Measurements from ENCODE around the gene ARFGAP2.

ARFGAP2 gene

DNA sequence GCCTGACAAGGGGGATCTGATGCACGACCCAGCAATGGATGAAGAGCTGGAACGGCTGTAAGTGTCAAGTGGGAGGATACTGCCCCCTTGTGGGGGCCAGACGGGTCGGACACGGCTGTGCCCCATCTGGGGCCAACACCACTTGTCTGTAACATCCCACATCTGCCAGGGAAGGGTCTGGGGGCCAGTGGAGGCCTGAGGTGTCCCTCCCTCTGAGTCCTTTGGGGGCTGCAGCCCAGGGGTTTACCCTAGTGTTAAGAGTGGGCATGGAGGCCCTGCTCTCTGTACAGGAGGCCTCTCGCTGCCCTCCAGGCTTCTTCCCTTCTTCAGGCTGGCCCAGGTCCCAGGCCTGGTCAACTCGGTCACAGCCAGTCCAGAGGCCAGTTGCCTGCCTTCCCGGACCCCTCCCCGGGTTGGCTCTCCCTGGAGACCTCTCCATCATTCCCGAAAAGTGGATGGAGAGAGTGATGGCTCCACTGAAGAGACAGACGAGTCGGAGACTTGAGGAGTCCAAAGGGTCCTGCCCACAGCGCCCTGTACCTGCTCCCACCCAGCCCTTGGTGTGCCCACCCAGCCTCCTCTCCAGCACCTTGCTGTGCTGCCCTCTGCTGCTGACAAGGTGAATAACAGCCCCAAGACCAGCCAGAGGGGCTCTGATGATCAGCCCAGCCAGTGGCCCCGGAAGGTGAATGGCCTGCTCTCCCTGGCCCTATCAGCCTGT, 15.4 kb downstream of the ARFGAP2 start:
- TF ChIP-seq, protein P1, sequence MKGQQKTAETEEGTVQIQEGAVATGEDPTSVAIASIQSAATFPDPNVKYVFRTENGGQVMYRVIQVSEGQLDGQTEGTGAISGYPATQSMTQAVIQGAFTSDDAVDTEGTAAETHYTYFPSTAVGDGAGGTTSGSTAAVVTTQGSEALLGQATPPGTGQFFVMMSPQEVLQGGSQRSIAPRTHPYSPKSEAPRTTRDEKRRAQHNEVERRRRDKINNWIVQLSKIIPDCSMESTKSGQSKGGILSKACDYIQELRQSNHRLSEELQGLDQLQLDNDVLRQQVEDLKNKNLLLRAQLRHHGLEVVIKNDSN (IDR thresholded peaks at IDR 0.05) = no peak
- TF ChIP-seq TAF1 (IDR thresholded peaks at IDR 0.05; ENCODE audit: low read depth) (no peak), FOXM1 (IDR thresholded peaks at IDR 0.05; ENCODE audit: borderline replicate concordance, low read depth) (no peak), NFIC (IDR thresholded peaks at IDR 0.05) (no peak), YY1 (IDR thresholded peaks at IDR 0.05; ENCODE audit: low read depth) (no peak), RAD21 (IDR thresholded peaks at IDR 0.05; ENCODE audit: low read depth) (peak; percentile 58), TCF12 (IDR thresholded peaks at IDR 0.05; ENCODE audit: low read depth) (no peak), ZBTB7A (IDR thresholded peaks at IDR 0.05; ENCODE audit: low read depth) (peak; percentile 28; the same call in 1 of the 2 replicates)
- TF ChIP-seq, protein P2, sequence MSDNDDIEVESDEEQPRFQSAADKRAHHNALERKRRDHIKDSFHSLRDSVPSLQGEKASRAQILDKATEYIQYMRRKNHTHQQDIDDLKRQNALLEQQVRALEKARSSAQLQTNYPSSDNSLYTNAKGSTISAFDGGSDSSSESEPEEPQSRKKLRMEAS (IDR thresholded peaks at IDR 0.05) = no peak
- TF ChIP-seq, protein P3, sequence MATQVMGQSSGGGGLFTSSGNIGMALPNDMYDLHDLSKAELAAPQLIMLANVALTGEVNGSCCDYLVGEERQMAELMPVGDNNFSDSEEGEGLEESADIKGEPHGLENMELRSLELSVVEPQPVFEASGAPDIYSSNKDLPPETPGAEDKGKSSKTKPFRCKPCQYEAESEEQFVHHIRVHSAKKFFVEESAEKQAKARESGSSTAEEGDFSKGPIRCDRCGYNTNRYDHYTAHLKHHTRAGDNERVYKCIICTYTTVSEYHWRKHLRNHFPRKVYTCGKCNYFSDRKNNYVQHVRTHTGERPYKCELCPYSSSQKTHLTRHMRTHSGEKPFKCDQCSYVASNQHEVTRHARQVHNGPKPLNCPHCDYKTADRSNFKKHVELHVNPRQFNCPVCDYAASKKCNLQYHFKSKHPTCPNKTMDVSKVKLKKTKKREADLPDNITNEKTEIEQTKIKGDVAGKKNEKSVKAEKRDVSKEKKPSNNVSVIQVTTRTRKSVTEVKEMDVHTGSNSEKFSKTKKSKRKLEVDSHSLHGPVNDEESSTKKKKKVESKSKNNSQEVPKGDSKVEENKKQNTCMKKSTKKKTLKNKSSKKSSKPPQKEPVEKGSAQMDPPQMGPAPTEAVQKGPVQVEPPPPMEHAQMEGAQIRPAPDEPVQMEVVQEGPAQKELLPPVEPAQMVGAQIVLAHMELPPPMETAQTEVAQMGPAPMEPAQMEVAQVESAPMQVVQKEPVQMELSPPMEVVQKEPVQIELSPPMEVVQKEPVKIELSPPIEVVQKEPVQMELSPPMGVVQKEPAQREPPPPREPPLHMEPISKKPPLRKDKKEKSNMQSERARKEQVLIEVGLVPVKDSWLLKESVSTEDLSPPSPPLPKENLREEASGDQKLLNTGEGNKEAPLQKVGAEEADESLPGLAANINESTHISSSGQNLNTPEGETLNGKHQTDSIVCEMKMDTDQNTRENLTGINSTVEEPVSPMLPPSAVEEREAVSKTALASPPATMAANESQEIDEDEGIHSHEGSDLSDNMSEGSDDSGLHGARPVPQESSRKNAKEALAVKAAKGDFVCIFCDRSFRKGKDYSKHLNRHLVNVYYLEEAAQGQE (IDR thresholded peaks at IDR 0.05; ENCODE audit: low read depth) = no peak

DNA sequence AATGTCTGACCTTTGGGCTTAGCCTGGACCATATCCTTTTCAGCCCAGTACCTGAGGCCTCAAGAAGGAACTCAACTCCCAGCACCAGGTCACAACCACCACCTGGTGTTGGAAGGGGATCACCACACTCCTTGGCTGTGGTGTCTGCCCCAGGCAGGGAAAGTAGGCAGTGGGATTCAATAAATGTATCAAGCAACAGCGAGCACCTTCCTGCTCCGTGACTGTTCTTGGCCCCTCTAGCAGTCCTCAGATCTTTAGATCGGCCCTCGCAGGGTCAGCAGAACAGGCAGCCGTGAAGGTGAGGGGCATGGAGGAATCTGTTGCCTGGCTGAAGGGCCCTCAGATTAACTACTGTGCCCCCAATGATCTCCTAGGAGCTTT, 15.9 kb downstream of the ARFGAP2 start:
- TF ChIP-seq EGR1 (IDR thresholded peaks at IDR 0.05) (no peak), CEBPB (IDR thresholded peaks at IDR 0.05) (no peak), TEAD4 (IDR thresholded peaks at IDR 0.05) (no peak), ZBTB7A (IDR thresholded peaks at IDR 0.05; ENCODE audit: low read depth) (no peak), TAF1 (IDR thresholded peaks at IDR 0.05; ENCODE audit: low read depth) (no peak), RAD21 (IDR thresholded peaks at IDR 0.05; ENCODE audit: low read depth) (no peak), NFIC (IDR thresholded peaks at IDR 0.05) (no peak), TCF12 (IDR thresholded peaks at IDR 0.05; ENCODE audit: low read depth) (no peak), YY1 (IDR thresholded peaks at IDR 0.05; ENCODE audit: low read depth) (no peak), FOXM1 (IDR thresholded peaks at IDR 0.05; ENCODE audit: borderline replicate concordance, low read depth) (no peak), EP300 (IDR thresholded peaks at IDR 0.05; ENCODE audit: borderline replicate concordance) (no peak), CREB1 (IDR thresholded peaks at IDR 0.05; ENCODE audit: low read depth) (no peak)
- TF ChIP-seq, protein P2 (IDR thresholded peaks at IDR 0.05) = no peak
- TF ChIP-seq, protein P3 (IDR thresholded peaks at IDR 0.05; ENCODE audit: low read depth) = no peak
- TF ChIP-seq, protein P1 (IDR thresholded peaks at IDR 0.05) = no peak

DNA sequence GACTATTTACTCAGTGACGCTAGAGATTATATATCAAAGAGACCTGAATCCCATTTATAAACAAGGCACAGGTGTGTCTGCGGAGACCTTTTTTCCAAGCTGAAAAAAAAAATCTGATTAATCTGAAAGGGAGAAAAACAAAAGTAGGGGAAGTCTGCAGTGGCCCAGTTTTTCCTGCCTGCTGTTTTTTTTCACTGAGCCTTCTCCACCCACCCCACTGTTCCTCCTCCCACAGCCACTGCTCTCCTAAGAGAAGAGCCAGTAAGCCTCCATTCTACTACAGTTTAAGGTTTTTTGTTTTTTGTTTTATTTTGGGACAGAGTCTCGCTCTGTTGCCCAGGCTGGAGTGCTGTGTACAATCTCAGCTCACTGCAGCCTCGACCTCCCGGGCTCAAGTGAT, 18.4 kb downstream of the ARFGAP2 start:
- no peak for TF ChIP-seq ZBTB7A (IDR thresholded peaks at IDR 0.05; ENCODE audit: low read depth)
- TF ChIP-seq, protein P3 (IDR thresholded peaks at IDR 0.05; ENCODE audit: low read depth) = no peak
- no peak for TF ChIP-seq EGR1 (IDR thresholded peaks at IDR 0.05)
- no peak for TF ChIP-seq CEBPB (IDR thresholded peaks at IDR 0.05)
- no peak for TF ChIP-seq TAF1 (IDR thresholded peaks at IDR 0.05; ENCODE audit: low read depth)
- no peak for TF ChIP-seq NFIC (IDR thresholded peaks at IDR 0.05)
- TF ChIP-seq TEAD4 (IDR thresholded peaks at IDR 0.05) = no peak
- TF ChIP-seq, protein P2 (IDR thresholded peaks at IDR 0.05) = no peak
- TF ChIP-seq TCF12 (IDR thresholded peaks at IDR 0.05; ENCODE audit: low read depth) = no peak
- no peak for TF ChIP-seq CREB1 (IDR thresholded peaks at IDR 0.05; ENCODE audit: low read depth)
- no peak for TF ChIP-seq FOXM1 (IDR thresholded peaks at IDR 0.05; ENCODE audit: borderline replicate concordance, low read depth)
- TF ChIP-seq EP300 (IDR thresholded peaks at IDR 0.05; ENCODE audit: borderline replicate concordance) = no peak
- TF ChIP-seq, protein P1 (IDR thresholded peaks at IDR 0.05) = no peak
- TF ChIP-seq YY1 (IDR thresholded peaks at IDR 0.05; ENCODE audit: low read depth) = no peak
- no peak for TF ChIP-seq RAD21 (IDR thresholded peaks at IDR 0.05; ENCODE audit: low read depth)
